Mucosa of descending colon (tissue), 3 donors: Measurements from ENCODE around the gene COIL. TPM values are rescaled to one million over a fixed set of nuclear protein-coding genes. Genes with fewer than 3 reads are reported as not detected.

Experiments used
- ATAC-seq: fragments of 200-7000 bp; cut with Tn5 transposase; one replicate; pipeline ENCODE4 v1.9.1; 2020; ENCODE audit warnings: mild to moderate bottlenecking, moderate library complexity
- DNase-seq, 3 donors: peaks; one replicate each; pipeline ENCODE4 v3.0.0-alpha.2; 2020
- H3K36me3 ChIP-seq: fragments of 200-600 bp; one replicate; pipeline ENCODE4 v1.8.0; 2021; ENCODE audit warnings: low read depth, mild to moderate bottlenecking
- H3K4me1 ChIP-seq: fragments of 200-600 bp; one replicate; pipeline ENCODE4 v1.8.0; 2021; ENCODE audit warnings: low read depth, mild to moderate bottlenecking
- H3K4me3 ChIP-seq: fragments of 200-600 bp; one replicate; pipeline ENCODE4 v1.8.0; 2021; ENCODE audit warnings: mild to moderate bottlenecking
- H3K9me3 ChIP-seq: fragments of 200-600 bp; one replicate; pipeline ENCODE4 v1.8.0; 2021; ENCODE audit warnings: mild to moderate bottlenecking
- CTCF ChIP-seq: fragments of 200-600 bp; IDR thresholded peaks from one replicate; pipeline ENCODE4 v1.8.0; 2022; ENCODE audit warnings: antibody characterized with exemption, mild to moderate bottlenecking
- intact Hi-C, 2 donors: fragments of 100-400 bp; cut with DNase I in 1 of 2; cut with micrococcal nuclease in 1 of 2; formaldehyde crosslinking; loops; one replicate each; pipeline versions ENCODE4 v1.11.0 to v1.11.1; 2022; cut with DNase I, micrococcal nuclease
- total RNA-seq, 3 donors: library from RNA; stranded (reverse); fragmentation: NEBNext Ultra II Directional in 2 of 3; extraction: Animal tissue kit (Norgen Biotek cat#: 25700) in 2 of 3; gene quantifications; one replicate each; pipeline versions ENCODE4 v1.2.1 to v1.2.4, GENCODE V29; 2021 to 2023
- donor health status: DM: no; HTN: no; CAD: no; lungs with moderate emphysema.
- donor health status: DM: no; HTN: no; CAD: no.
- donor health status: DM: no; HTN: yes; CAD: no.

The COIL gene
- total RNA-seq, 3 donors from 2014 or later = 12.7 to 15.3 (median 14.1) TPM

- H3K4me1 ChIP-seq = no peaks in the 10 kb centered on the region
- H3K4me3 ChIP-seq = no peak overlapping the region
- no peak for TF ChIP-seq CTCF
- H3K36me3 ChIP-seq = no peaks in the 10 kb centered on the region
- intact Hi-C loops = no loop called here
- peaks cover 23% of the 10 kb centered on the region for H3K9me3 ChIP-seq
- no peak for ATAC-seq
- DNase-seq = no peak
Observed at GRCh38 chr17:56930739-56931337, 30.0 kb downstream of the COIL start.

- H3K36me3 ChIP-seq = no peaks in the 10 kb centered on the region
- H3K4me3 ChIP-seq = no peak overlapping the region
- no peak for TF ChIP-seq CTCF
- ATAC-seq (no peak), DNase-seq (no peak)
- H3K9me3 ChIP-seq = peaks cover 23% of the 10 kb centered on the region
- no peaks in the 10 kb centered on the region for H3K4me1 ChIP-seq
- intact Hi-C loops = no loop called here
Observed at GRCh38 chr17:56929362-56929969, 31.4 kb downstream of the COIL start.

- peaks cover 23% of the 10 kb centered on the region for H3K9me3 ChIP-seq
- intact Hi-C loops = no loop called here
- no peak for TF ChIP-seq CTCF
- no peak for DNase-seq
- H3K36me3 ChIP-seq = no peaks in the 10 kb centered on the region
- H3K4me1 ChIP-seq = no peaks in the 10 kb centered on the region
- H3K4me3 ChIP-seq = no peak overlapping the region
- ATAC-seq = no peak
Observed at GRCh38 chr17:56928586-56928985, 32.3 kb downstream of the COIL start.

GRCh38 chr17:56926704-56927103, 34.1 kb downstream of the COIL start:
- no peak for TF ChIP-seq CTCF
- intact Hi-C loops = no loop called here
- H3K4me3 ChIP-seq = no peak overlapping the region
- H3K4me1 ChIP-seq = no peaks in the 10 kb centered on the region
- ATAC-seq (no peak), DNase-seq (no peak)
- H3K36me3 ChIP-seq = no peaks in the 10 kb centered on the region
- peaks cover 23% of the 10 kb centered on the region for H3K9me3 ChIP-seq

GRCh38 chr17:56926270-56926669, 34.6 kb downstream of the COIL start:
- DNase-seq = no peak
- ATAC-seq = no peak

More at GRCh38 chr17:56926270-56926669, 34.6 kb downstream of the COIL start:
- Histone ChIP-seq H3K36me3 (no peaks in the 10 kb centered on the region), H3K4me3 (no peak overlapping the region), H3K4me1 (no peaks in the 10 kb centered on the region), H3K9me3 (peaks cover 23% of the 10 kb centered on the region)
- no peak for TF ChIP-seq CTCF
- intact Hi-C loops = no loop called here
